Ovary (tissue), 3 donors: Measurements from ENCODE around the gene TSGA10IP.

Experiments
- EP300 ChIP-seq: sonication (generic); formaldehyde crosslinking; IDR thresholded peaks from one replicate; pipeline ENCODE4 v1.6.1; 2017; ENCODE audit warnings: antibody characterized with exemption
- POLR2A ChIP-seq: fragments of 450-650 bp; IDR thresholded peaks from one replicate; pipeline ENCODE4 v1.6.1; 2017; ENCODE audit warnings: antibody characterized with exemption, mild to moderate bottlenecking, moderate library complexity
- TF ChIP-seq, protein P1 (sequence below), 3 donors: fragments of 450-650 bp in 2 of 3; fragments of 200-600 bp in 1 of 3; IDR thresholded peaks; one replicate each; pipeline versions ENCODE4 v1.5.1 to v1.8.0; 2016 to 2022; ENCODE audit warnings: antibody characterized with exemption in 3 of 3, mild to moderate bottlenecking in 1 of 3
- donor health status: DM: no; HTN: no; CAD: no.

- TF ChIP-seq, protein P1, sequence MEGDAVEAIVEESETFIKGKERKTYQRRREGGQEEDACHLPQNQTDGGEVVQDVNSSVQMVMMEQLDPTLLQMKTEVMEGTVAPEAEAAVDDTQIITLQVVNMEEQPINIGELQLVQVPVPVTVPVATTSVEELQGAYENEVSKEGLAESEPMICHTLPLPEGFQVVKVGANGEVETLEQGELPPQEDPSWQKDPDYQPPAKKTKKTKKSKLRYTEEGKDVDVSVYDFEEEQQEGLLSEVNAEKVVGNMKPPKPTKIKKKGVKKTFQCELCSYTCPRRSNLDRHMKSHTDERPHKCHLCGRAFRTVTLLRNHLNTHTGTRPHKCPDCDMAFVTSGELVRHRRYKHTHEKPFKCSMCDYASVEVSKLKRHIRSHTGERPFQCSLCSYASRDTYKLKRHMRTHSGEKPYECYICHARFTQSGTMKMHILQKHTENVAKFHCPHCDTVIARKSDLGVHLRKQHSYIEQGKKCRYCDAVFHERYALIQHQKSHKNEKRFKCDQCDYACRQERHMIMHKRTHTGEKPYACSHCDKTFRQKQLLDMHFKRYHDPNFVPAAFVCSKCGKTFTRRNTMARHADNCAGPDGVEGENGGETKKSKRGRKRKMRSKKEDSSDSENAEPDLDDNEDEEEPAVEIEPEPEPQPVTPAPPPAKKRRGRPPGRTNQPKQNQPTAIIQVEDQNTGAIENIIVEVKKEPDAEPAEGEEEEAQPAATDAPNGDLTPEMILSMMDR (IDR thresholded peaks at IDR 0.05): no peak
- TF ChIP-seq POLR2A: no peak
- TF ChIP-seq EP300: no peak
Observed at GRCh38 chr11:65945941-65946558, 770 bp downstream of the TSGA10IP start.
